ENCODE results near the gene ACSS3.
"Not testable (repeated sequence)": the region's sequence is repeated elsewhere in the genome, so short reads cannot be mapped to it uniquely, and the experiment has no call there.

- TF ChIP-seq CTCF, POLR2A, EP300, POLR2AphosphoS5 (IDR thresholded peaks at IDR 0.05): not testable (repeated sequence)
Measured at GRCh38 chr12:81200561-81200960, 122.7 kb downstream of the ACSS3 start.

Measured in stomach (tissue), 4 donors.